Nephron progenitor cell (in vitro differentiated cells): ENCODE data around the gene TRIO.

Experiments used
- DNase-seq: peaks from one replicate; pipeline ENCODE4 v3.0.0; 2021
- H3K27ac Mint-ChIP-seq: 2 replicates; pipeline ENCODE4 v1.8.0; 2021; ENCODE audit warnings: mild to moderate bottlenecking, moderate library complexity, mixed read lengths
- H3K27me3 Mint-ChIP-seq: 2 replicates; pipeline ENCODE4 v1.8.0; 2021; ENCODE audit warnings: mild to moderate bottlenecking, low read depth, mixed read lengths; ENCODE audit not compliant: poor library complexity
- H3K36me3 Mint-ChIP-seq: 2 replicates; pipeline ENCODE4 v1.8.0; 2021; ENCODE audit warnings: low read depth, mixed read lengths
- H3K4me1 Mint-ChIP-seq: 2 replicates; pipeline ENCODE4 v1.8.0; 2021; ENCODE audit warnings: mixed read lengths
- H3K4me3 Mint-ChIP-seq: 2 replicates; pipeline ENCODE4 v1.8.0; 2021; ENCODE audit warnings: mild to moderate bottlenecking, moderate library complexity, mixed read lengths
- H3K9me3 Mint-ChIP-seq: 2 replicates; pipeline ENCODE4 v1.8.0; 2021; ENCODE audit warnings: mild to moderate bottlenecking, moderate library complexity, mixed read lengths
- CTCF ChIP-seq: fragments of 200-600 bp; sonication (generic); IDR thresholded peaks from 2 replicates; pipeline ENCODE4 v1.5.0; 2021; ENCODE audit warnings: antibody characterized with exemption

TRIO gene

GRCh38 chr5:14261856-14262611, 118.9 kb downstream of the TRIO start:
- no peak for TF ChIP-seq CTCF
- peaks cover 95% of the 10 kb centered on the region for H3K4me1 Mint-ChIP-seq
- no peak for DNase-seq
- peaks cover 1% of the 10 kb centered on the region for H3K27me3 Mint-ChIP-seq
- no peak overlapping the region for H3K4me3 Mint-ChIP-seq
- H3K36me3 Mint-ChIP-seq, result no peaks in the 10 kb centered on the region
- H3K9me3 Mint-ChIP-seq, result no peaks in the 10 kb centered on the region
- H3K27ac Mint-ChIP-seq, result no peak overlapping the region

GRCh38 chr5:14263113-14263512, 120.0 kb downstream of the TRIO start:
- Mint-ChIP-seq H3K4me3 (no peak overlapping the region), H3K36me3 (no peaks in the 10 kb centered on the region), H3K27me3 (peaks cover 3% of the 10 kb centered on the region), H3K9me3 (no peaks in the 10 kb centered on the region), H3K27ac (no peak overlapping the region), H3K4me1 (peaks cover 95% of the 10 kb centered on the region)
- no peak for TF ChIP-seq CTCF
- no peak for DNase-seq

GRCh38 chr5:14263699-14264098, 120.6 kb downstream of the TRIO start:
- TF ChIP-seq CTCF, result no peak
- H3K9me3 Mint-ChIP-seq, result no peaks in the 10 kb centered on the region
- no peak overlapping the region for H3K27ac Mint-ChIP-seq
- DNase-seq, result no peak
- peaks cover 95% of the 10 kb centered on the region for H3K4me1 Mint-ChIP-seq
- no peak overlapping the region for H3K4me3 Mint-ChIP-seq
- peaks cover 3% of the 10 kb centered on the region for H3K27me3 Mint-ChIP-seq
- H3K36me3 Mint-ChIP-seq, result no peaks in the 10 kb centered on the region

GRCh38 chr5:14264605-14265316, 121.6 kb downstream of the TRIO start:
- H3K4me1 Mint-ChIP-seq, result peaks cover 95% of the 10 kb centered on the region
- H3K36me3 Mint-ChIP-seq, result no peaks in the 10 kb centered on the region
- H3K27ac Mint-ChIP-seq, result peak overlapping the region; percentile 98
- peak overlapping the region; percentile 83 for H3K4me3 Mint-ChIP-seq
- TF ChIP-seq CTCF, result no peak
- H3K9me3 Mint-ChIP-seq, result no peaks in the 10 kb centered on the region
- peak; percentile 94 for DNase-seq
- peaks cover 3% of the 10 kb centered on the region for H3K27me3 Mint-ChIP-seq

GRCh38 chr5:14265570-14265969, 122.4 kb downstream of the TRIO start:
- TF ChIP-seq CTCF, result no peak
- no peak for DNase-seq

More at GRCh38 chr5:14265570-14265969, 122.4 kb downstream of the TRIO start:
- Mint-ChIP-seq H3K27ac (peak overlapping the region; percentile 82), H3K4me1 (peaks cover 97% of the 10 kb centered on the region), H3K4me3 (peak overlapping the region; percentile 76), H3K27me3 (peaks cover 3% of the 10 kb centered on the region), H3K36me3 (no peaks in the 10 kb centered on the region), H3K9me3 (no peaks in the 10 kb centered on the region)
